Adrenal gland (tissue), 12 donors: ENCODE data around the gene IL1RAPL1. TPM values are rescaled to one million over a fixed set of nuclear protein-coding genes. Genes with fewer than 3 reads are reported as not detected.
"Not testable (repeated sequence)": the region's sequence is repeated elsewhere in the genome, so short reads cannot be mapped to it uniquely, and the experiment has no call there.

Experiments
- DNase-seq, 7 donors: peaks; one replicate each; pipeline ENCODE4 v3.0.0-alpha.2; 2019 to 2020
- H3K27ac ChIP-seq, 5 donors: fragments of 200-600 bp; sonication (generic) in 4 of 5; 1 replicate in 3 of 5; 2 replicates in 2 of 5; pipeline versions ENCODE4 v1.5.1 to v1.8.0; 2016 to 2020; ENCODE audit warnings: mild to moderate bottlenecking in 1 of 5
- H3K27me3 ChIP-seq: fragments of 200-600 bp; 2 replicates; pipeline ENCODE4 v1.8.0; 2021
- H3K36me3 ChIP-seq, 2 donors: fragments of 200-600 bp; replicated peaks in 1 of 2; 1 replicate in 1 of 2; 2 replicates in 1 of 2; pipeline versions ENCODE4 v1.5.1 to v1.8.0; 2018 to 2022
- H3K4me1 ChIP-seq, 2 donors: fragments of 200-600 bp; replicated peaks in 1 of 2; 1 replicate in 1 of 2; 2 replicates in 1 of 2; pipeline versions ENCODE4 v1.5.1 to v1.8.0; 2018 to 2021
- H3K4me3 ChIP-seq, 4 donors: fragments of 200-600 bp; sonication (generic) in 3 of 4; one replicate each; pipeline ENCODE4 v1.5.1; 2016 to 2018
- H3K9me3 ChIP-seq, 3 donors: fragments of 200-600 bp; sonication (generic) in 1 of 3; replicated peaks in 1 of 3; 1 replicate in 2 of 3; 2 replicates in 1 of 3; pipeline versions ENCODE4 v1.5.1 to v1.8.0; 2016 to 2021
- CTCF ChIP-seq, 6 experiments: fragments of 450-650 bp in 4 of 6; fragments of 200-600 bp in 2 of 6; sonication (generic) in 1 of 6; IDR thresholded peaks; 1 replicate in 5 of 6; 2 replicates in 1 of 6; pipeline versions ENCODE4 v1.5.1 to v1.8.0; 2016 to 2021; ENCODE audit warnings: antibody characterized with exemption in 6 of 6, mild to moderate bottlenecking in 2 of 6, moderate library complexity in 1 of 6
- POLR2A ChIP-seq, 2 donors: fragments of 450-650 bp; IDR thresholded peaks; one replicate each; pipeline ENCODE4 v1.6.1; 2017; ENCODE audit warnings: antibody characterized with exemption in 2 of 2, mild to moderate bottlenecking in 2 of 2, moderate library complexity in 1 of 2
- WGBS, 4 donors: extraction: QIAGEN DNeasy Blood & Tissue Kit in 2 of 4; methylation state at CpG; one replicate each; pipeline versions ENCODE4 v1.1.5 to v1.1.7; 2013 to 2017; 5-methylcytosine and 5-hydroxymethylcytosine counted together
- intact Hi-C, 2 donors: fragments of 100-400 bp; cut with DNase I; formaldehyde crosslinking; loops; one replicate each; pipeline versions ENCODE4 v1.14.1 to v1.15.0; 2022 to 2023
- polyA plus RNA-seq, 3 donors: library from polyadenylated mRNA; stranded (reverse); fragments of 200-250 nt in 2 of 3; fragments of 350-450 nt in 1 of 3; fragmentation: Illumina TruSeq in 1 of 3; extraction: RNeasy Lipid Tissue Mini Kit (QIAGEN cat#74804) in 1 of 3; gene quantifications; one replicate each; pipeline ENCODE4 v1.2.3, GENCODE V29; 2013 to 2014
- total RNA-seq, 9 donors: library from RNA; depleted of rRNA in 4 of 9; stranded (reverse); fragments of >200 nt in 4 of 9; fragments of 120-200 nt in 1 of 9; fragmentation: NEBNext Ultra II Directional in 1 of 9; extraction: Animal tissue kit (Norgen Biotek cat#: 25700) in 1 of 9; gene quantifications; one replicate each; pipeline versions ENCODE4 v1.1.0 to v1.2.4, GENCODE V29; 2013 to 2023
- donor health status: healthy with polysubstance abuse.
- donor health status: Bipolar disorder and iron deficiency.
- donor health status: DM: yes; HTN: yes; CAD: no.
- donor health status: DM: no; HTN: no; CAD: no.
- donor health status: DM: no; HTN: no; CAD: no.
- donor health status: DM: yes; HTN: yes; CAD: no.

The IL1RAPL1 gene
- total and polyA plus RNA-seq, 12 donors: 1.1 TPM; not detected in 11

DNA sequence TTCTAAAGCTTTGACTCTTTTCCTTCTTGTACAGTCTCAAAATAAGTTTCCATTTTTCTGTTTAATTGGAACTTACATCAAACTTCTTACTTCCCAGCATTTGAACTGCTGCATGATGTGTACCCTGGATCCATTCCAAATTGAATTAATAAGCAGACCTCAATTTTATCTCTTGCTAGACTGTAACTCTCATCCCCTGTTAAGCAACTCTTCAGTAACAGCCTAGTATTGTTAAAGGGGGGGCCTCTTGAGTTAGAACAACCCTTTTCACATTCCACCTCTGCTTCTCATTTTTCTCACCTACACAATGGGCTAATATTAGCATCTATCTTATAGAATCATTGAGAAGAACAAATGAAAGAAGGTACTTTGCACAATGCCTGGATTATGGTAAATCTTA lies 169.4 kb downstream of the IL1RAPL1 start:
- DNase-seq: no peak
- Histone ChIP-seq H3K9me3 (no peaks in the 10 kb centered on the region), H3K27ac (no peak overlapping the region), H3K4me1 (no peaks in the 10 kb centered on the region), H3K27me3 (no peaks in the 10 kb centered on the region), H3K4me3 (no peak overlapping the region), H3K36me3 (no peaks in the 10 kb centered on the region)
- TF ChIP-seq CTCF (IDR thresholded peaks at IDR 0.05) (no peak), POLR2A (IDR thresholded peaks at IDR 0.05) (no peak)
- intact Hi-C loops: no loop called here

GRCh38 chrX:28757290-28757689 lies 170.0 kb downstream of the IL1RAPL1 start:
- no peaks in the 10 kb centered on the region for H3K36me3 ChIP-seq
- H3K27ac ChIP-seq: no peak overlapping the region
- TF ChIP-seq POLR2A (IDR thresholded peaks at IDR 0.05): no peak
- no peak for TF ChIP-seq CTCF (IDR thresholded peaks at IDR 0.05)
- DNase-seq: no peak
- no peaks in the 10 kb centered on the region for H3K4me1 ChIP-seq
- intact Hi-C loops: no loop called here
- H3K4me3 ChIP-seq: no peak overlapping the region
- WGBS, 4 donors: 69 to 86% (median 75%) methylated on average over 1 to 2 of the region's 2 CpGs
- H3K27me3 ChIP-seq: no peaks in the 10 kb centered on the region
- no peaks in the 10 kb centered on the region for H3K9me3 ChIP-seq

DNA sequence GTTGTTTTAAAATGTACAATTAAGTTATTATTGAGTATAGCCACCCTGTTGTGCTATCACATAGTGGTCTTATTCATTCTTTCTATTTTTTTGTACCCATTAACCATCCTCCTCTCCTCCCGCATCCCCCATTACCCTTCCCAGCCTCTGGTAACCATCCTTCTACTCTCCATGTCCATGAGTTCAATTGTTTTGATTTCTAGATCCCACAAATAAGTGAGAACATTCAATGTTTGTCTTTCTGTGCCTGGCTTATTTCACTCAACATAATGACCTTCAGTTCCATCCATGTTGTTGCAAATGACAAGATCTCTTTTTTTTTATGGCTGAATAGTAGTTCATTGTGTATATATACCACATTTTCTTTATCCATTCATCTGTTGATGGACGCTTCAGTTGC lies 179.3 kb downstream of the IL1RAPL1 start:
- H3K27ac ChIP-seq, H3K9me3 ChIP-seq, DNase-seq, H3K4me3 ChIP-seq, intact Hi-C loops, H3K27me3 ChIP-seq, H3K36me3 ChIP-seq, H3K4me1 ChIP-seq: not testable (repeated sequence)
- 59 to 84% (median 78%) methylated on average over 2 of the region's 2 CpGs for WGBS, 4 donors

DNA sequence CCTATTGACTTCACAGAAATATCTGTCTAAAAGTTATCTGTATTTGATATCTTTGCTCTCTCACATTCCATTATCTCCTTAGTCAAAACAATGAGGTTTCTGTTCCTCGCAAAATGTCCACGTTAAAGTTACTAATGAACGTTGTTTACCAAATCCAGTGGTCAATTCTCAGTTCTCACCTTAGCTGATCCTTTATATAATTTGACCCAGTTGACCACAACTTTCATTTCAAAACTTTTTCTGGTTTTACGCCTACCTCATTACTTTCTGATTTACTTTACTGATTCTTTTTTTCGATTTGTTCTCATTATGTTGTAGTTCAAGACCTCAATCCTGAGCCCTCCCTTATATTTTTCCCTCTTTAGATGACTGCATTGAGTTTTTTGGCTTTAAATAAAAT lies 186.6 kb downstream of the IL1RAPL1 start:
- intact Hi-C loops: no loop called here
- Histone ChIP-seq H3K27ac (no peak overlapping the region), H3K4me1 (no peaks in the 10 kb centered on the region), H3K27me3 (no peaks in the 10 kb centered on the region), H3K36me3 (no peaks in the 10 kb centered on the region), H3K4me3 (no peak overlapping the region), H3K9me3 (no peaks in the 10 kb centered on the region)
- 75 to 90% (median 82%) methylated on average over 5 of the region's 5 CpGs for WGBS, 4 donors
- DNase-seq: no peak
- no peak for TF ChIP-seq POLR2A (IDR thresholded peaks at IDR 0.05)
- TF ChIP-seq CTCF (IDR thresholded peaks at IDR 0.05): no peak

- intact Hi-C loops: no loop called here
- Histone ChIP-seq H3K27me3 (no peaks in the 10 kb centered on the region), H3K4me3 (no peak overlapping the region), H3K36me3 (no peaks in the 10 kb centered on the region), H3K27ac (no peak overlapping the region), H3K4me1 (no peaks in the 10 kb centered on the region), H3K9me3 (no peaks in the 10 kb centered on the region)
- DNase-seq: no peak
- 56 to 64% (median 61%) methylated on average over 2 of the region's 2 CpGs for WGBS, 4 donors
- TF ChIP-seq POLR2A (IDR thresholded peaks at IDR 0.05) (no peak), CTCF (IDR thresholded peaks at IDR 0.05) (no peak)
Observed at GRCh38 chrX:28787206-28787605, 200.0 kb downstream of the IL1RAPL1 start.

DNA sequence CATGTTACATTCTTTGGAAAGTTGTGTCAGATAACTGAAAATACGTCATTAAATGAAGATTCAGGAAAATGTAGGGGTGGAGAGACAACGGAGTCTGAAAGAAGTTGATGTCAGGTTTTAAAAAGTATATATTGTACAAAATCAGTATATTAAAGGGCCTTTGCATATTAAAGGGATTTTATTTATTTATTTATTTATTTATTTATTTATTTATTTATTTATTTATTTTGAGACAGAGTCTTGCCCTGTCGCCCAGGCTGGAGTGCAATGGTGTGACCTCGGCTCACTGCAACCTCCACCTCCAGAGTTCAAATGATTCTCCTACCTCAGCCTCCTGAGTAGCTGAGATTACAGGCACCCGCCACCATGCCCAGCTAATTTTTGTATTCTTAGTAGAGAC lies 213.4 kb downstream of the IL1RAPL1 start:
- H3K4me3 ChIP-seq, H3K4me1 ChIP-seq, H3K27ac ChIP-seq, H3K27me3 ChIP-seq, H3K9me3 ChIP-seq, DNase-seq, H3K36me3 ChIP-seq, intact Hi-C loops: not testable (repeated sequence)
- 81 to 87% (median 86%) methylated on average over 5 of the region's 5 CpGs for WGBS, 4 donors
